MCF 10A (cell line): ENCODE data around the gene ZBTB7C. TPM values are rescaled to one million over a fixed set of nuclear protein-coding genes. Genes with fewer than 3 reads are reported as not detected.

Source experiments
- BruUV-seq: library from RNA; stranded (reverse); fragments of 400-500 nt; replicated peaks from 2 replicates; lab custom pipeline; 2021; lab: Mats Ljungman, UMichigan
- CTCF ChIA-PET: fragments of 300-600 bp; sonication (Branson Sonifier 250); formaldehyde crosslinking; extraction: SDS; loops from one replicate; lab custom pipeline; 2021; ENCODE audit warnings: antibody characterized with exemption, inconsistent platforms; lab: Yijun Ruan, JAX
- POLR2A ChIA-PET: fragments of 300-600, 350-650 bp; sonication (Branson Sonifier 250); formaldehyde crosslinking; extraction: SDS; loops from one replicate; lab custom pipeline; 2020; ENCODE audit warnings: antibody characterized with exemption, inconsistent platforms; lab: Yijun Ruan, JAX
- DNase-seq: peaks from one replicate; pipeline ENCODE4 v3.0.0-alpha.2; 2018; ENCODE audit not compliant: unreplicated experiment
- H3K27ac Mint-ChIP-seq: one replicate; pipeline ENCODE4 v1.8.0; 2022; ENCODE audit warnings: mild to moderate bottlenecking, low read depth, mixed read lengths; ENCODE audit not compliant: unreplicated experiment
- H3K27me3 Mint-ChIP-seq: one replicate; pipeline ENCODE4 v1.8.0; 2022; ENCODE audit warnings: mixed read lengths; ENCODE audit not compliant: insufficient read depth, unreplicated experiment
- H3K36me3 Mint-ChIP-seq: one replicate; pipeline ENCODE4 v1.8.0; 2022; ENCODE audit warnings: mild to moderate bottlenecking, moderate library complexity, mixed read lengths; ENCODE audit not compliant: insufficient read depth, unreplicated experiment
- H3K4me1 Mint-ChIP-seq: one replicate; pipeline ENCODE4 v1.8.0; 2022; ENCODE audit warnings: mixed read lengths; ENCODE audit not compliant: insufficient read depth, unreplicated experiment
- H3K4me3 Mint-ChIP-seq: one replicate; pipeline ENCODE4 v1.8.0; 2022; ENCODE audit warnings: mild to moderate bottlenecking, moderate library complexity, mixed read lengths; ENCODE audit not compliant: unreplicated experiment
- H3K9me3 Mint-ChIP-seq: one replicate; pipeline ENCODE4 v1.8.0; 2022; ENCODE audit warnings: mixed read lengths; ENCODE audit not compliant: unreplicated experiment
- intact Hi-C: fragments of 100-400 bp; cut with micrococcal nuclease; formaldehyde crosslinking; loops from 2 replicates; pipeline ENCODE4 v1.14.1; 2022
- total RNA-seq: library from RNA; stranded (reverse); gene quantifications from 2 replicates; pipeline ENCODE4 v1.2.3, GENCODE V29; 2022
- TF ChIP-seq, protein P1 (sequence below): fragments of 200-600 bp; IDR thresholded peaks from one replicate; pipeline ENCODE4 v1.8.0; 2022; ENCODE audit warnings: antibody characterized with exemption, mild to moderate bottlenecking; ENCODE audit not compliant: unreplicated experiment

The ZBTB7C gene
- total RNA-seq, 1 experiment from 2014 or later = 0.42 TPM

DNA sequence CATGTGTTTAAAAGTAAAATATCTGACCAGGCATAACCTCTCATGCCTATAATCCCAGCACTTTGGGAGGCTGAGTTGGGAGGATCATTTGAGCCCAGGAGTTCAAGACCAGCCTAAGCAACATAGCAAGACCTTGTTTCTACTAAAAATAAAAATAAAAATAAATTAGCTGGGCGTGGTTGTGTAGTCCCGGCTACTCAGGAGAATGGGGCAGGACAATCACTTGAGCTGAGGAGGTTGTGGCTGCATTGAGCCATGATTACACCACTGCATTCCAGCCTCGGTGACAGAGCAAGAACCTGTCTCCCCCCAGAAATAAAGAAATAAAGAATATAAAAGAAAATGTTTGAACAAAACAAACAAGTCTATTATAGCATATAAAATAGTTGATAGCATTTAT is 158.3 kb downstream of the ZBTB7C start:
- ChIA-PET POLR2A (no interaction called here), CTCF (no interaction called here)
- Mint-ChIP-seq H3K4me3 (no peak overlapping the region), H3K27me3 (peaks cover 29% of the 10 kb centered on the region), H3K4me1 (no peaks in the 10 kb centered on the region), H3K27ac (no peak overlapping the region), H3K36me3 (peaks cover 6% of the 10 kb centered on the region), H3K9me3 (peaks cover 18% of the 10 kb centered on the region)
- DNase-seq = no peak
- intact Hi-C loops = no loop called here
- TF ChIP-seq, protein P1, sequence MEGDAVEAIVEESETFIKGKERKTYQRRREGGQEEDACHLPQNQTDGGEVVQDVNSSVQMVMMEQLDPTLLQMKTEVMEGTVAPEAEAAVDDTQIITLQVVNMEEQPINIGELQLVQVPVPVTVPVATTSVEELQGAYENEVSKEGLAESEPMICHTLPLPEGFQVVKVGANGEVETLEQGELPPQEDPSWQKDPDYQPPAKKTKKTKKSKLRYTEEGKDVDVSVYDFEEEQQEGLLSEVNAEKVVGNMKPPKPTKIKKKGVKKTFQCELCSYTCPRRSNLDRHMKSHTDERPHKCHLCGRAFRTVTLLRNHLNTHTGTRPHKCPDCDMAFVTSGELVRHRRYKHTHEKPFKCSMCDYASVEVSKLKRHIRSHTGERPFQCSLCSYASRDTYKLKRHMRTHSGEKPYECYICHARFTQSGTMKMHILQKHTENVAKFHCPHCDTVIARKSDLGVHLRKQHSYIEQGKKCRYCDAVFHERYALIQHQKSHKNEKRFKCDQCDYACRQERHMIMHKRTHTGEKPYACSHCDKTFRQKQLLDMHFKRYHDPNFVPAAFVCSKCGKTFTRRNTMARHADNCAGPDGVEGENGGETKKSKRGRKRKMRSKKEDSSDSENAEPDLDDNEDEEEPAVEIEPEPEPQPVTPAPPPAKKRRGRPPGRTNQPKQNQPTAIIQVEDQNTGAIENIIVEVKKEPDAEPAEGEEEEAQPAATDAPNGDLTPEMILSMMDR = no peak
- BruUV-seq = no TSS peak

DNA sequence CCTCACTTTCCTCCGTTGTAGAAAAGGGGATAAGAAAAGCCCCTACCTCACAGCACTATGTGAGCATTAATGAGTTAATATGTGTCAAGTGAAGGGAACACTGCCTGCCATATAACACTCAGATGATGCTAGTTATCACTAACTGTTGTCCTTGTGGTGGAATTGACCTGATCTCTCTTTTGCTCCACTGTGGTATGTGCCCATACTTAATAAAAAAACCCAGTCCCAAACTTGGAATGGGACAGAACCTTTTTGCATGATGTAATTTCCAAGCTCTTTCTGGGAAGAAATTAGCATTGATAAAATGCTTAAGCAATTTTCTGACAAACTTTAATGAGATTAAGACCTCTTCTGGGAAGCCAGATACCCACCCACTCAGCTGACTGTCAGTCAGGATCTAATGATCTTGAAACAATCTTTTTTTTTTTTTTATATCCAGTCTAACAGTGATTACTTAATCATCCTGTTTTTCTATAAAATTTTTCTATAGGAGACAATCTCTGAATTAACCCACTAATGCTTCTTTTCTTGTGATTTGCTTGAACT is 158.7 kb downstream of the ZBTB7C start:
- ChIA-PET CTCF (interaction anchor here (0.6 kb wide), 2 partner anchors 15 to 100 kb away, joined by 3 read pairs; no protein-coding TSS in a partner anchor), POLR2A (interaction anchor here (0.6 kb wide), 1 partner anchor 28 kb away, joined by 3 read pairs; no protein-coding TSS in a partner anchor)
- no peak for DNase-seq
- Mint-ChIP-seq H3K27ac (no peak overlapping the region), H3K4me3 (no peak overlapping the region), H3K36me3 (peaks cover 6% of the 10 kb centered on the region), H3K27me3 (peaks cover 29% of the 10 kb centered on the region), H3K9me3 (peaks cover 18% of the 10 kb centered on the region), H3K4me1 (no peaks in the 10 kb centered on the region)
- intact Hi-C loops = no loop called here
- TF ChIP-seq, protein P1 = no peak
- BruUV-seq = no TSS peak

DNA sequence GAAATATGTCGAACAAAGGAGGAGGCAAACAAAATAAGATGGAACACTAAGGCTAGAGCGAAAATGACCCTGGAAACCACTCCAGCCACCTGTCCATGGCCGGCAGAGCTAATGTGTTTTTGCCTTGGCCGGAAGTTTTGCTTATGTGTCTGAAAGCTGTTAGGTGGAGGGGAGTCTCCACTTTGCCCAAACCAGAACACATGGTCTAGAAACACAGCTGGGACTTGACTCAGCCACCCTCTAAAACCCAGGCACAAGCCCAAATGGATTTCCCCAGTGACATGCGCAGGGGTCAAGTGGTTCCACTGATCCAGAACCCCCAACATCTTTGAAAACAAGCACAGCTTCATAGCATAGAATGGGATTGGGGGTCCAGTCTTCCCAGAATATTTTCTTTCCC is 159.3 kb downstream of the ZBTB7C start:
- H3K27ac Mint-ChIP-seq = no peak overlapping the region
- H3K36me3 Mint-ChIP-seq = peaks cover 6% of the 10 kb centered on the region
- intact Hi-C loops = no loop called here
- ChIA-PET POLR2A (interaction anchor here (0.6 kb wide), 1 partner anchor 27 kb away, joined by 3 read pairs; no protein-coding TSS in a partner anchor), CTCF (interaction anchor here (0.6 kb wide), 2 partner anchors 16 to 99 kb away, joined by 3 read pairs; no protein-coding TSS in a partner anchor)
- no TSS peak for BruUV-seq
- peaks cover 18% of the 10 kb centered on the region for H3K9me3 Mint-ChIP-seq
- TF ChIP-seq, protein P1 = no peak
- DNase-seq = no peak
- H3K27me3 Mint-ChIP-seq = peaks cover 29% of the 10 kb centered on the region
- H3K4me1 Mint-ChIP-seq = no peaks in the 10 kb centered on the region
- no peak overlapping the region for H3K4me3 Mint-ChIP-seq

DNA sequence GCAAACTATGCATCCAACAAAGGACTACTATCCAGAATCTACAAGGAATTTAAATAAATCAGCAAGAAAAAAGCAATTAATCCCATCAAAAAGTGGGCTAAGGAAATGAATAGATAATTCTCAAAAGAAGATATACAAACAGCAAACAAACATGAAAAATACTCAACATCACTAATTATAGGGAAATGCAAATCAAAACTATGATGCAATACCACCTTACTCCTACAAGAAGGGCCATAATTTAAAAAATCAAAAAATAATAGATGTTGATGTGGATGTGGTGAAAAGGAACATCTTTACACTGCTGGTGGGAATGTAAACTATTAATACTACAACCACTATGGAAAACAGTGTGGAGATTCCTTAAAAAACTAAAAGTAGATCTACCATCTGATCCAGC is 164.7 kb downstream of the ZBTB7C start:
- Mint-ChIP-seq H3K9me3 (peaks cover 19% of the 10 kb centered on the region), H3K36me3 (no peaks in the 10 kb centered on the region), H3K4me3 (no peak overlapping the region), H3K27ac (no peak overlapping the region), H3K4me1 (no peaks in the 10 kb centered on the region), H3K27me3 (peaks cover 34% of the 10 kb centered on the region)
- BruUV-seq = no TSS peak
- no peak for DNase-seq
- ChIA-PET POLR2A (no interaction called here), CTCF (interaction anchor here (0.6 kb wide), 1 partner anchor 31 kb away, joined by 3 read pairs; no protein-coding TSS in a partner anchor)
- intact Hi-C loops = no loop called here
- TF ChIP-seq, protein P1 = no peak
